Fibroblast of lung (primary cell): ENCODE data around the gene DDX47.

Experiments
- CTCF ChIP-seq, 2 donors: IDR thresholded peaks in 1 of 2; conservative IDR thresholded peaks in 1 of 2; 1 replicate in 1 of 2; 2 replicates in 1 of 2; pipeline ENCODE4 v1.5.1; 2011 to 2012; ENCODE audit warnings: low read length in 2 of 2, control low read depth in 1 of 2, inconsistent platforms in 1 of 2, low read depth in 1 of 2, mild to moderate bottlenecking in 1 of 2
- EZH2 ChIP-seq: IDR thresholded peaks from 2 replicates; pipeline ENCODE4 v1.5.1; 2012; ENCODE audit warnings: low read length, control low read depth, mild to moderate bottlenecking; ENCODE audit errors: missing control alignments

- TF ChIP-seq CTCF (conservative IDR thresholded peaks at IDR 0.05 in 1 of 2, IDR thresholded peaks at IDR 0.05 in 1 of 2; ENCODE audit: low read depth in 1 of 2, low read length in 2 of 2) = no peak
- no peak for TF ChIP-seq EZH2
Observed at GRCh38 chr12:12874029-12874428, 60.9 kb downstream of the DDX47 start.
